GM10847 (cell line): ENCODE results near the gene POLRMT.

Experiments used
- POLR2A ChIP-seq: IDR thresholded peaks from 2 replicates; pipeline ENCODE4 v1.6.1; 2011; ENCODE audit not compliant: insufficient read length; ENCODE audit errors: extremely low read depth

The POLRMT gene

DNA sequence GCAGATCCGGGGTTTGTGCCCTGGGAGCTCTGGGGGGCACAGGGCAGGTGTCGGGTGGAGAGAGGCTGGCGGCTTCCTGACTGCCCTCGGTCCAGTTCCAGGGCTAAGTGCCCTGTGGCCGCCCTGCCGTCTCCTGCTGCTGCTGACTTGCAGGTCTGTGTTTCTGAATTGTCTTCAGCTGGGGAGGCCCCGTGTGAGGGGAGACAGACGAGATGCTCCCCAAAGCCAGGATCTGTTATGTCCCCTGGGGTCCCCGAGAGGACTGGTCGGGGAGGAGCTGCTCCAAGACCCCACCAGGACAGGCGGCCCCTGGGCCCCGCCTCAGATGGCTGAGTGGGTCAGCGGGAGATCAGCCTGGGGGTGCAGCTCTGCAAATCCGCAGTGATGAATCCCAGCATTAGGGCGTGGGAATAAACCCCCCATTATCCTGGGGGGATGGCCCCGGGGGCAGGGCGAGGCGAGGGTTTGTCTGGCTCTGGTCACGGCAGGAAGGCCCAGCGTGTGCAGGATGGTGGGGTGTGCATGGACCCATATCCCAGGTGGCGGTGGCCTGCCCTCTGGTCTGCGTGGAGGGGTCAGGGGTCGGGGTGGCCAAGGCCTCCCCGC lies 39.0 kb downstream of the POLRMT start:
- no peak for TF ChIP-seq POLR2A

- TF ChIP-seq POLR2A, result no peak
These were observed 39.8 kb downstream of the POLRMT start for GRCh38 chr19:593505-593904.

GRCh38 chr19:593055-593454 lies 40.3 kb downstream of the POLRMT start:
- no peak for TF ChIP-seq POLR2A

DNA sequence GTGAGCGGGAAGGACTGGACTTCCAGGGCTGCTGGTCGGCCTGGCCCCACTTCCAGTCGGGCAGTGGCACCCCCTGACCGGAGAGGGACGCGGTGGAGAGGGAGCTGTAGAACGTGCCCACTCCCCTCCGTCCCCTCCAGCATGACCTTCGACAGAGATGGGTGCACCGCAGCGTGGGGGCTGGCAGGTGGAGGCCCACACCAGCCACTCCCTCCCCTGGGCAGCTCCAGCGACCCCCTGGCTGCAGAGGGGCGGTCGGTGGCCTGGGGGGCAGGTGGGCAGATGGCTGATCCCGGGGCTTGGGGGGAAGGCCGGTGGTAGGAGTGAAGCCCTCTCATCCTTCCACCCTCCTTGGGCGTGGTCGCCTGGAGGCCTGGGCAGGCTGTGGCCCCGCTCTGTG lies 41.2 kb downstream of the POLRMT start:
- no peak for TF ChIP-seq POLR2A

DNA sequence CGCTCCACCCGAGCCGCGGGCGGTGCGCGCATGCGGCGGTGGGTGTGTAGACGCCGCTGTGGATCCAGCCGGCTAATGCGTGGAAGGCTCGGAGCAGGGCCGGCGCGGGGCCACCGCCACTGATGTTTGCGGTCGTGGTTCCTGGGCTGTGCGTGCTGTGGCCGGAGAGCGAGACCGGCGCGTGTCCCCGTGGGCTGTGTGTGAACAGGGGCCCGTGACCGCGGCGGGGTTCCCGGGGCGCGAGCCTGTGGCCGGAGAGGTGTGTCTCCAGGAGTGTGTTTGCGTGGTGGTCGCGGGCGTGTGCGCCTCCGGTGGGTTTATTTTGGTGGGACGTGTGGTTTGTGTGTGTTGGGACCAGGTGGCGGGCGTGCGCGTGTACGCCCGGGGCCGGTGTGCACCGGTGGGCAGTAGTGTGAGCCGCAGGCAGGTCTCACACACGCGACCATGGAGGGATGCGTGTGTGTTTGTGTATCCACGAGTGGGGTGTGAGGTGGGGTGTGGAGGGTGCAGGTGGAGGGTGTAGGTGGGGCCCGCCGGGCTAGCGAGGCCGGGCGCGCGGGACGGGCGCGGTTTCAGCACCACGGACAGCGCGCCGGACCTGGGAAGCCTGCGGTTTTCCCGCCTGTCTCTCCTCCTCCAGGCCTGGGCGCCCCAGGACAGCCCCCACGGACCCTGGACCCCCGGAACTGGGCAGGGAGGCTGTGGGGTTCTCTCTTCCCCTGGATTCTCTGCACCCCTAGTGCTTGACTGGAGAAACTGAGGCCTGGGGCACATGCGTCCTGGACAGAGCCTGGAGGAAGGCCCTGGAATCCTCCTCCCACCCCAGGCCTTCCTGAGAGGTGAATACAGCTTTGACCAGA lies 42.0 kb downstream of the POLRMT start:
- TF ChIP-seq POLR2A, result no peak

GRCh38 chr19:590750-591098 lies 42.6 kb downstream of the POLRMT start:
- TF ChIP-seq POLR2A, result no peak

DNA sequence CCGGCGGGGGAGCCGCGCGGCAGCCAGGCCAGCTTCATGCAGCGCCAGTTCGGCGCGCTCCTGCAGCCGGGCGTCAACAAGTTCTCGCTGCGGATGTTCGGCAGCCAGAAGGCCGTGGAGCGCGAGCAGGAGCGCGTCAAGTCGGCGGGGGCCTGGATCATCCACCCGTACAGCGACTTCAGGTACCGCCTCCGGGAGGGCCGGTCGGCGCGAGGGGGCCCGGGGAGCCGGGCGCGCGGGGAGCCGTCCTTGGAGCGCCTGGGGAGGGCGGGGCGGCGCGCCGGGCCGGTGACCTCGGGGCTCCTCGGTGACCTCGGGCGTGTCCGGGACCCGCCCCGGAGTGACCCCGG lies 43.0 kb downstream of the POLRMT start:
- TF ChIP-seq POLR2A, result no peak

DNA sequence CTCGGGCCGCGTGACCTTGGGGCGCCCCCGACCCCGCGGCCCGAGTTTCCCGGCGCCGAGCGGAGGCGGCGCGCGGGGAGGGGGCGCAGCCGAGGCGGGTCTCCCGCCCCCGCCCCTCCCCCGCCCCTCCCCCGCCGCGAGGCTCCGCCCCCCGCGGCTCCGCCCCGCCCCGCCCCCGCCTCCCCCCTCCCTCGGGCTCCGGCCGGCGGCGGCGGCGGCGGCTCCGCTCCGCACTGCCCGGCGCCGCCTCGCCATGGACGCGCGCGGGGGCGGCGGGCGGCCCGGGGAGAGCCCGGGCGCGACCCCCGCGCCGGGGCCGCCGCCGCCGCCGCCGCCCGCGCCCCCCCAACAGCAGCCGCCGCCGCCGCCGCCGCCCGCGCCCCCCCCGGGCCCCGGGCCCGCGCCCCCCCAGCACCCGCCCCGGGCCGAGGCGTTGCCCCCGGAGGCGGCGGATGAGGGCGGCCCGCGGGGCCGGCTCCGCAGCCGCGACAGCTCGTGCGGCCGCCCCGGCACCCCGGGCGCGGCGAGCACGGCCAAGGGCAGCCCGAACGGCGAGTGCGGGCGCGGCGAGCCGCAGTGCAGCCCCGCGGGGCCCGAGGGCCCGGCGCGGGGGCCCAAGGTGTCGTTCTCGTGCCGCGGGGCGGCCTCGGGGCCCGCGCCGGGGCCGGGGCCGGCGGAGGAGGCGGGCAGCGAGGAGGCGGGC lies 43.5 kb downstream of the POLRMT start, which contains the start of gene HCN2:
HCN2 (plus strand) TSS at position 189 of the 703 bp plus-strand sequence; CDS start at position 254, 65 bp downstream.
- no peak for TF ChIP-seq POLR2A

DNA sequence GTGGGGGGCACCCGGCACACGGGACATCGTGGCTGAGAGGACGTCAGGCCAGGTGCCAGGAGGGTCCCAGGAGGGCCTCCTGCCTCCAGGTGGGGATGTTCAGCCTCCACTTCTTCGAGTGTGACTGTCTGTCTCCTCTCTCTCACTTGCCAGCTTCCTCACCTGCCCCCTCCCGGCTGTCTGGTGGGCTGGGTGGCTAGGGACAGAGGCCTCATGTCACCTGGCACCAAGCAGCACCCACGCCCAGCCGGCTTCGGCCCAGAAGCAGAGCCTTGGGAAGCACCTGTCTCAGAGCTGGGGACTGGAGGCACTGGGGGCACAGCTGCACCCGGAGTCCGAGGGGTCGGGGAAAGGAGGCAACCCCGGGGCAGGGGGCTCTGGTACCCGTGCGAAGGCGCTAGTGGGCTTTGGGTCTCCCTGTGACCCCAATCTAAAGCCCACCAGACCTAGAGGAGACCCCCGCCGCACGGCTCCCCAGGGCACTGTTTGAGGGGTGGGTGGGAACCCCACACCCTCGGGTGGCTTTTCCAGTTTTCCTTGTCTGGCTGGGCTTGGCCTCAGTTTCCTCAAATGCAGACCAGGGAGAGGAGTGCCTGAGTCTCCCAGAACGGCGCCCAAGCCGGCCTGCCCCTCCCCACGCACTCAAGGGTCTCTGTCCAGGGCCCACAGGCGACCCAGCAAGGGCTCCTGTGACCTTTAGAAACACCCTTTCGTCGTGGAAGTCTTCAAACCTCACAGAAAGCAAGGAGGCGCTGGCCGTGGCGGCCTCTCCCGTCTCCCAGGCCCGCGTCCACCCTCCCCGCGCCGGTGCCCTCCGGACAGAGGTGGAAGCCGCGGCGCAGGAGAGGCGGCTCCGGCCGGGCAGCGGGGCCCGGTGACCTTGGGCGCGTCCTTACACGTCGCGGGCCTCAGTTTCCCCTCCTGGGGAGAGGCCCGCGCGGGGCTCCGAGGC lies 44.3 kb downstream of the POLRMT start:
- TF ChIP-seq POLR2A, result no peak

GRCh38 chr19:588093-588740 lies 45.1 kb downstream of the POLRMT start:
- no peak for TF ChIP-seq POLR2A

GRCh38 chr19:585551-586110 lies 47.7 kb downstream of the POLRMT start:
- no peak for TF ChIP-seq POLR2A

DNA sequence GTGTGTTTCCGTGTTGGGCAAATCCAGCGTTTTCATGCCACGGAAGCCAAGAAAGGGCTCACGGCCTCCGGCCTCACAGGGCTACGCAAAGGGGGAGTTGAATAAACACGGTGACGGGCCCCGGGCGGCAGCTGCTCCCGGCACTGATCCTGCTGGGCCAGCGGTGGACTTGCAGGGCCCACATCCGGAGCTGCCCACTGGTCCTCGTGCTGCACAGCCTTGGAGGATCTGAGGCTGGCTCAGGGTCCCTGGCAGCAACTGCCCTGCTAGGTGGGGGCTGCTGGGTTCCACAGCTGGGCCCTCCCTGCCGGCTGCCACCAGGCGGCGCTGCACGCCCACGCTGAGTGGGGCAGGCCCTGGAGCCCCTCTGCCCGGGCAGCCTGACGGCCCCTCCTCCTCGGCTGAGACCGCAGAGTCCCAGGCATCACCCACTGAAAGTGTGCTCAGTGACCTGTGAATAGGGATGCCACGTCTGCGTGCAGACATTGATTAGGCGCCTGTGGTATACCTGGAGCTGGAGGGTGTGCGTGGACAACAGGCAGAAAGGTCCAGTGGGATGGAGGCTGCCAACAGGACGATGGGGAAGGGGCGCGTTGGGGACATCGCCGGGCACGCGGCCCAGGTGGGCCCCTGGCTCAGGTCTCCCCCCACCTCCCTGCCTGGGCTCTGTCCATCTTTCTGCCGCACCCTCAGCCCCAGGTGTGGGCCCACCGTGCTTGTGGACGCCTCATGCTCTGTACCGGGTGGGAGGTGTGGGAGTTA lies 48.9 kb downstream of the POLRMT start:
- no peak for TF ChIP-seq POLR2A

- no peak for TF ChIP-seq POLR2A
These were observed 49.4 kb downstream of the POLRMT start for GRCh38 chr19:583968-584239.
